ENCODE data around the gene MYO5C.

DNA sequence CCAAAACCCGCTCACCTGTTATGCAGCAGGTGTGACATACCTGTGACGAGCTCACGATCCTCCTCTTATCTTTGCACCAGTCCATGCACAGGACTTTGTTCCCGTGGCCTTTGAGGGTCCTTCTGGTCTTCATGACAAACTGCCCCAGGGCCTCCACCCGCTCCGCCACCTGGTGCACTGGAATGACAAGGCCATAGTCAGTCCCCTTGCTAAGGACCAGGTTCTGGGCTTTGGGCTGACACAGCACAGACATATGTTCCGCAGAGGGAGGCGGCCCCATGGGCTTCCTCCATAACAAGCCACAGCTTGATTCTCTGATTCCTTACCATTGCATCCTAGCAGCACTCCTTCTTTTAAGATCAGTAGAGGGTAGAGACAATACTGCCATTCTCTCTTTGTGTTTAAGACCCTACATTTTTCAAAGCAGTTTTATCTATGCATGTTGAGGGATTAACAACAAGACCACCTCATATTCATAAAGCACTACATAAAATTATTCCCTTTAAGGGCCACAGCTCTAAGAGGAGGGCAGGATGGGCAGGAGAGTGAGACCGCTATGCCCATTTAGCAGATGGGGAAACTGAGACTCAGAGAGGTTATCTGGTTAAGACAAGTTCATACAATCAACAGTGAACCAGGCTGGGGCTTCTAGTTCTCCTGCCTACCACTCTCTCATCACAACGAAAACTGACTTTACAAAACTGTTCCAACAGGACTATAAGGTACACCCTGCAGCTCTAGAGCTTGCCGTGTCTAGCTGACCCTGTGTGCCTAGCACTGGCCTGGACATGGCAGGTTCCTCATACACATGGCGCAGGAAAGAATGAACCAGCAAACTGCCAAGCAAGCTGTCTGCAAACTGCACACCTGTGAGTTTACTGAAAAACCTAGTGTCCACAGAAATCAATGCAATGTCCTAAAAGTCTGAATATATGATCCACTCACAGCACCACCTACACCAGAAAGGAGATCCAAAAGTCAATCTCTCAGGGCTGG, 141.4 kb downstream of the MYO5C start:
- TF ChIP-seq, protein P1, sequence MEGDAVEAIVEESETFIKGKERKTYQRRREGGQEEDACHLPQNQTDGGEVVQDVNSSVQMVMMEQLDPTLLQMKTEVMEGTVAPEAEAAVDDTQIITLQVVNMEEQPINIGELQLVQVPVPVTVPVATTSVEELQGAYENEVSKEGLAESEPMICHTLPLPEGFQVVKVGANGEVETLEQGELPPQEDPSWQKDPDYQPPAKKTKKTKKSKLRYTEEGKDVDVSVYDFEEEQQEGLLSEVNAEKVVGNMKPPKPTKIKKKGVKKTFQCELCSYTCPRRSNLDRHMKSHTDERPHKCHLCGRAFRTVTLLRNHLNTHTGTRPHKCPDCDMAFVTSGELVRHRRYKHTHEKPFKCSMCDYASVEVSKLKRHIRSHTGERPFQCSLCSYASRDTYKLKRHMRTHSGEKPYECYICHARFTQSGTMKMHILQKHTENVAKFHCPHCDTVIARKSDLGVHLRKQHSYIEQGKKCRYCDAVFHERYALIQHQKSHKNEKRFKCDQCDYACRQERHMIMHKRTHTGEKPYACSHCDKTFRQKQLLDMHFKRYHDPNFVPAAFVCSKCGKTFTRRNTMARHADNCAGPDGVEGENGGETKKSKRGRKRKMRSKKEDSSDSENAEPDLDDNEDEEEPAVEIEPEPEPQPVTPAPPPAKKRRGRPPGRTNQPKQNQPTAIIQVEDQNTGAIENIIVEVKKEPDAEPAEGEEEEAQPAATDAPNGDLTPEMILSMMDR (IDR thresholded peaks at IDR 0.05; ENCODE audit: low read depth, low read length), result no peak
- TF ChIP-seq MYC (IDR thresholded peaks at IDR 0.05; ENCODE audit: low read depth, low read length) (no peak), POLR2A (IDR thresholded peaks at IDR 0.05; ENCODE audit: extremely low read depth, insufficient read length) (no peak)
- TF ChIP-seq, protein P2, sequence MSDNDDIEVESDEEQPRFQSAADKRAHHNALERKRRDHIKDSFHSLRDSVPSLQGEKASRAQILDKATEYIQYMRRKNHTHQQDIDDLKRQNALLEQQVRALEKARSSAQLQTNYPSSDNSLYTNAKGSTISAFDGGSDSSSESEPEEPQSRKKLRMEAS (IDR thresholded peaks at IDR 0.05; ENCODE audit: low read depth, low read length), result no peak

All from NB4 (cell line).